ENCODE measurements around the gene ZNF629.

The ZNF629 gene

GRCh38 chr16:30782486-30783279 is 4.3 kb downstream of the ZNF629 start:
- TF ChIP-seq EZH2 (optimal IDR thresholded peaks at IDR 0.05; ENCODE audit: low read depth, low read length) (no peak), EZH2phosphoT487 (IDR thresholded peaks at IDR 0.05; ENCODE audit: low read length) (no peak), CTCF (IDR thresholded peaks at IDR 0.05; ENCODE audit: low read length) (no peak)
- Histone ChIP-seq H3F3A (ENCODE audit: insufficient read depth, low read length) (no peaks in the 10 kb centered on the region), H3K9me3 (replicated peaks; ENCODE audit: insufficient read depth, low read length) (no peaks in the 10 kb centered on the region), H3K36me3 (replicated peaks; ENCODE audit: insufficient read depth, low read length) (no peaks in the 10 kb centered on the region), H2AFZ (ENCODE audit: low read length) (no peak overlapping the region), H3K4me3 (ENCODE audit: low read length) (no peak overlapping the region), H3K9ac (ENCODE audit: low read length) (no peak overlapping the region), H3K4me2 (ENCODE audit: low read depth, low read length) (no peak overlapping the region), H4K20me1 (ENCODE audit: insufficient read depth, low read length) (no peaks in the 10 kb centered on the region), H3K27me3 (replicated peaks; ENCODE audit: insufficient read depth, low read length) (no peaks in the 10 kb centered on the region), H3K27ac (ENCODE audit: low read length) (no peak overlapping the region), H3K79me2 (ENCODE audit: low read length) (no peaks in the 10 kb centered on the region), H3K9me2 (replicated peaks; ENCODE audit: insufficient read depth, low read length) (no peaks in the 10 kb centered on the region), H3K4me1 (ENCODE audit: low read length) (no peaks in the 10 kb centered on the region)
- no peak for DNase-seq

- Histone ChIP-seq H3K79me2 (ENCODE audit: low read length) (no peaks in the 10 kb centered on the region), H4K20me1 (ENCODE audit: insufficient read depth, low read length) (no peaks in the 10 kb centered on the region), H3K4me3 (ENCODE audit: low read length) (no peak overlapping the region), H3K27me3 (replicated peaks; ENCODE audit: insufficient read depth, low read length) (no peaks in the 10 kb centered on the region), H3K9me2 (replicated peaks; ENCODE audit: insufficient read depth, low read length) (no peaks in the 10 kb centered on the region), H3K36me3 (replicated peaks; ENCODE audit: insufficient read depth, low read length) (no peaks in the 10 kb centered on the region), H3K27ac (ENCODE audit: low read length) (no peak overlapping the region), H2AFZ (ENCODE audit: low read length) (no peak overlapping the region), H3K9me3 (replicated peaks; ENCODE audit: insufficient read depth, low read length) (no peaks in the 10 kb centered on the region), H3F3A (ENCODE audit: insufficient read depth, low read length) (no peaks in the 10 kb centered on the region), H3K4me2 (ENCODE audit: low read depth, low read length) (no peak overlapping the region), H3K9ac (ENCODE audit: low read length) (no peak overlapping the region), H3K4me1 (ENCODE audit: low read length) (no peaks in the 10 kb centered on the region)
- no peak for DNase-seq
- TF ChIP-seq EZH2 (optimal IDR thresholded peaks at IDR 0.05; ENCODE audit: low read depth, low read length) (no peak), CTCF (IDR thresholded peaks at IDR 0.05; ENCODE audit: low read length) (no peak), EZH2phosphoT487 (IDR thresholded peaks at IDR 0.05; ENCODE audit: low read length) (no peak)
Observed at GRCh38 chr16:30780549-30780948, 6.5 kb downstream of the ZNF629 start.

- H3K36me3 ChIP-seq (replicated peaks; ENCODE audit: insufficient read depth, low read length) = no peaks in the 10 kb centered on the region
- no peaks in the 10 kb centered on the region for H3K9me2 ChIP-seq (replicated peaks; ENCODE audit: insufficient read depth, low read length)
- no peak overlapping the region for H3K27ac ChIP-seq (ENCODE audit: low read length)
- no peak overlapping the region for H3K9ac ChIP-seq (ENCODE audit: low read length)
- TF ChIP-seq CTCF (IDR thresholded peaks at IDR 0.05; ENCODE audit: low read length) (no peak), EZH2 (optimal IDR thresholded peaks at IDR 0.05; ENCODE audit: low read depth, low read length) (no peak)
- H3K79me2 ChIP-seq (ENCODE audit: low read length) = no peaks in the 10 kb centered on the region
- no peaks in the 10 kb centered on the region for H3F3A ChIP-seq (ENCODE audit: insufficient read depth, low read length)
- no peaks in the 10 kb centered on the region for H3K4me1 ChIP-seq (ENCODE audit: low read length)
- no peak overlapping the region for H3K4me2 ChIP-seq (ENCODE audit: low read depth, low read length)
- H4K20me1 ChIP-seq (ENCODE audit: insufficient read depth, low read length) = no peaks in the 10 kb centered on the region
- no peak for DNase-seq
- no peaks in the 10 kb centered on the region for H3K27me3 ChIP-seq (replicated peaks; ENCODE audit: insufficient read depth, low read length)
- H3K4me3 ChIP-seq (ENCODE audit: low read length) = no peak overlapping the region
- H2AFZ ChIP-seq (ENCODE audit: low read length) = no peak overlapping the region
- H3K9me3 ChIP-seq (replicated peaks; ENCODE audit: insufficient read depth, low read length) = no peaks in the 10 kb centered on the region
Observed at GRCh38 chr16:30780021-30780420, 7.0 kb downstream of the ZNF629 start.
